Heart left ventricle (tissue), 13 donors: ENCODE measurements around the gene ANLN.
"Not testable (repeated sequence)": the region's sequence is repeated elsewhere in the genome, so short reads cannot be mapped to it uniquely, and the experiment has no call there.

ENCODE experiments used
- POLR2A ChIP-seq, 2 donors: fragments of 450-650 bp; IDR thresholded peaks; one replicate each; pipeline ENCODE4 v1.6.1; 2017; ENCODE audit warnings: antibody characterized with exemption in 2 of 2, mild to moderate bottlenecking in 2 of 2, moderate library complexity in 2 of 2
- TF ChIP-seq, protein P1 (sequence below), 12 donors: fragments of 200-600 bp; sonication (generic) in 4 of 12; IDR thresholded peaks; one replicate each; pipeline versions ENCODE4 v1.5.0 to v1.8.0; 2018 to 2022; ENCODE audit warnings: antibody characterized with exemption in 12 of 12, mild to moderate bottlenecking in 5 of 12
- donor health status: ischemic (EF 13 %, LVEDD 7.1; RV severe dilation, severe dysfunction).
- donor health status: DM: no; HTN: yes; CAD: no.
- donor health status: DM: no; HTN: no; CAD: no.
- donor health status: ischemic (EF 25% LVEDD 6.9; RV normal size, moderate dysfunction).
- donor health status: ischemic (EF 25% LVEDD 5.7; RV mildly dilated, moderate dysfunction).
- donor health status: ischemic (EF 35%, LVEDD 5.7; RV mildly dilated, moderate dysfunction).
- donor health status: nonischemic (EF 11% LVEDD 7.7; RV severe dilation, severe dysfunction).
- donor health status: DM: yes; HTN: yes; CAD: no.
- donor health status: PGD.
- donor health status: ischemic (EF 29% LVEDD 5.4; RV normal size, mild dysfunction).
- donor health status: nonischemic (EF 23%, LVEDD 6.1; RV moderate dilation, normal function).

DNA sequence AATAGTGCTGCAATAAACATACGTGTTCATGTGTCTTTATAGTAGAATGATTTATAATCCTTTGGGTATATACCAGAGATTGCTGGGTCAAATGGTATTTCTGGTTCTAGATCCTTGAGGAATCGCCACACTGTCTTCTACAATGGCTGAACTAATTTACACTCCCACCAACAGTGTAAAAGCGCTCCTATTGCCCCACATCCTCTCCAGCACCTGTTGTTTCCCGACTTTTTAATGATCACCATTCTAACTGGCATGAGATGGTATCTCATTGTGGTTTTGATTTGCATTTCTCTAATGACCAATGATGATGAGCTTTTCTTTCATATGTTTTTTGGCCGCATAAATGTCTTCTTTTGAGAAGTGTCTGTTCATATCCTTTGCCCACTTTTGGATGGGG, 99.0 kb downstream of the ANLN start:
- TF ChIP-seq, protein P1, sequence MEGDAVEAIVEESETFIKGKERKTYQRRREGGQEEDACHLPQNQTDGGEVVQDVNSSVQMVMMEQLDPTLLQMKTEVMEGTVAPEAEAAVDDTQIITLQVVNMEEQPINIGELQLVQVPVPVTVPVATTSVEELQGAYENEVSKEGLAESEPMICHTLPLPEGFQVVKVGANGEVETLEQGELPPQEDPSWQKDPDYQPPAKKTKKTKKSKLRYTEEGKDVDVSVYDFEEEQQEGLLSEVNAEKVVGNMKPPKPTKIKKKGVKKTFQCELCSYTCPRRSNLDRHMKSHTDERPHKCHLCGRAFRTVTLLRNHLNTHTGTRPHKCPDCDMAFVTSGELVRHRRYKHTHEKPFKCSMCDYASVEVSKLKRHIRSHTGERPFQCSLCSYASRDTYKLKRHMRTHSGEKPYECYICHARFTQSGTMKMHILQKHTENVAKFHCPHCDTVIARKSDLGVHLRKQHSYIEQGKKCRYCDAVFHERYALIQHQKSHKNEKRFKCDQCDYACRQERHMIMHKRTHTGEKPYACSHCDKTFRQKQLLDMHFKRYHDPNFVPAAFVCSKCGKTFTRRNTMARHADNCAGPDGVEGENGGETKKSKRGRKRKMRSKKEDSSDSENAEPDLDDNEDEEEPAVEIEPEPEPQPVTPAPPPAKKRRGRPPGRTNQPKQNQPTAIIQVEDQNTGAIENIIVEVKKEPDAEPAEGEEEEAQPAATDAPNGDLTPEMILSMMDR (IDR thresholded peaks at IDR 0.05) = not testable (repeated sequence)
- TF ChIP-seq POLR2A (IDR thresholded peaks at IDR 0.05) = not testable (repeated sequence)
